ENCODE results near the gene RPS6KA4. TPM values are rescaled to one million over a fixed set of nuclear protein-coding genes. Genes with fewer than 3 reads are reported as not detected.

Gene RPS6KA4
- total RNA-seq, 1 experiment from 2014 or later: 67.3 TPM

DNA sequence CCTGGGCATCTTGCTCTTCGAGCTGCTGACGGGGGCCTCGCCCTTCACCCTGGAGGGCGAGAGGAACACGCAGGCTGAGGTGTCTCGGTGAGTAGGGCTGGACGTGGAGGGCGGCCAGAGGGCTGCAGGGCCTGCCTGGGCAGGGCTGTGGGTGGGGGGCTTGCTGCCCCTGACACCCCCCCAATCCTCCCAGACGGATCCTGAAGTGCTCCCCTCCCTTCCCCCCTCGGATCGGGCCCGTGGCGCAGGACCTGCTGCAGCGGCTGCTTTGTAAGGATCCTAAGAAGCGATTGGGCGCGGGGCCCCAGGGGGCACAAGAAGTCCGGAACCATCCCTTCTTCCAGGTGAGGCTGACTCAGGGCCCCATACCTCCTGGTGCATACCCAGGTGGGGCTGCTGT is 2.7 kb downstream of the RPS6KA4 start:
- ATAC-seq (no peak), DNase-seq (ENCODE audit: low read depth, low spot score) (no peak)
- intact Hi-C loops (cut with micrococcal nuclease): no loop called here
- Histone ChIP-seq H3K4me1 (ENCODE audit: control insufficient read depth in 1 of 2, insufficient read depth in 2 of 2, low read length in 2 of 2) (peaks cover 22 to 40% of the 10 kb centered on the region in 2 experiments), H3K27me3 (ENCODE audit: insufficient read depth, low read length) (no peaks in the 10 kb centered on the region), H3K9me2 (ENCODE audit: insufficient read depth) (no peaks in the 10 kb centered on the region), H3K9ac (ENCODE audit: low read length) (no peak overlapping the region), H3K36me3 (ENCODE audit: control insufficient read depth in 1 of 2, insufficient read depth in 2 of 2, low read length in 2 of 2) (peaks cover 11 to 53% of the 10 kb centered on the region in 2 experiments), H3K79me2 (ENCODE audit: insufficient read depth, low read length) (peaks cover 35% of the 10 kb centered on the region; the same call in 1 of the 2 replicates), H3K4me3 (replicated peaks in 1 of 2; ENCODE audit: low read depth in 1 of 2, low read length in 2 of 2) (no peak overlapping the region), H3K9me3 (ENCODE audit: control insufficient read depth in 1 of 2, insufficient read depth in 1 of 2, low read depth in 1 of 2, low read length in 2 of 2) (no peaks in the 10 kb centered on the region), H3K27ac (ENCODE audit: low read depth, low read length) (no peak overlapping the region), H2AFZ (ENCODE audit: low read depth, low read length, poor library complexity, severe bottlenecking) (no peak overlapping the region), H3K4me2 (ENCODE audit: low read length) (no peak overlapping the region), H4K20me1 (ENCODE audit: insufficient read depth) (no peaks in the 10 kb centered on the region)
- POLR2A ChIA-PET: no interaction called here
- no TSS peak for BruUV-seq (replicated peaks)
- no peak for TF ChIP-seq EZH2phosphoT487 (IDR thresholded peaks at IDR 0.05; ENCODE audit: borderline replicate concordance)
- TF ChIP-seq POLR2A (IDR thresholded peaks at IDR 0.05; ENCODE audit: borderline replicate concordance, extremely low read depth, insufficient read depth, insufficient read length): no peak
- TF ChIP-seq REST (IDR thresholded peaks at IDR 0.05; ENCODE audit: low read depth): no peak
- no peak for TF ChIP-seq SIN3A (IDR thresholded peaks at IDR 0.05; ENCODE audit: low read depth)
- CTCF ChIA-PET: no interaction called here
- RAD21 ChIA-PET (ENCODE audit: low non-redundant PET in 1 of 2, low total read pairs in 2 of 2, uncharacterized antibody in 2 of 2, unreplicated experiment in 2 of 2): no interaction called here

GRCh38 chr11:64362339-64362738 is 3.4 kb downstream of the RPS6KA4 start:
- peaks cover 15 to 55% of the 10 kb centered on the region in 2 experiments for H3K36me3 ChIP-seq (ENCODE audit: control insufficient read depth in 1 of 2, insufficient read depth in 2 of 2, low read length in 2 of 2)
- no peaks in the 10 kb centered on the region for H4K20me1 ChIP-seq (ENCODE audit: insufficient read depth)
- DNase-seq (ENCODE audit: low read depth, low spot score) (no peak), ATAC-seq (no peak)
- ChIA-PET POLR2A (interaction anchor here (1.0 kb wide), 1 partner anchor 10 kb away, joined by 4 read pairs; no protein-coding TSS in a partner anchor), RAD21 (ENCODE audit: low non-redundant PET in 1 of 2, low total read pairs in 2 of 2, uncharacterized antibody in 2 of 2, unreplicated experiment in 2 of 2) (no interaction called here), CTCF (no interaction called here)
- H3K79me2 ChIP-seq (ENCODE audit: insufficient read depth, low read length): peaks cover 35% of the 10 kb centered on the region; the same call in 1 of the 2 replicates
- H3K4me2 ChIP-seq (ENCODE audit: low read length): no peak overlapping the region
- no peaks in the 10 kb centered on the region for H3K27me3 ChIP-seq (ENCODE audit: insufficient read depth, low read length)
- peaks cover 18 to 34% of the 10 kb centered on the region in 2 experiments for H3K4me1 ChIP-seq (ENCODE audit: control insufficient read depth in 1 of 2, insufficient read depth in 2 of 2, low read length in 2 of 2)
- BruUV-seq (replicated peaks): no TSS peak
- no peak overlapping the region for H3K27ac ChIP-seq (ENCODE audit: low read depth, low read length)
- no peaks in the 10 kb centered on the region for H3K9me2 ChIP-seq (ENCODE audit: insufficient read depth)
- H3K9ac ChIP-seq (ENCODE audit: low read length): no peak overlapping the region
- no peaks in the 10 kb centered on the region for H3K9me3 ChIP-seq (ENCODE audit: control insufficient read depth in 1 of 2, insufficient read depth in 1 of 2, low read depth in 1 of 2, low read length in 2 of 2)
- no peak for TF ChIP-seq RAD21 (IDR thresholded peaks at IDR 0.05; ENCODE audit: low read depth)
- TF ChIP-seq POLR2AphosphoS5 (IDR thresholded peaks at IDR 0.05; ENCODE audit: low read depth, low read length): no peak
- TF ChIP-seq CBX3 (IDR thresholded peaks at IDR 0.05; ENCODE audit: low read depth): no peak
- TF ChIP-seq POLR2A (IDR thresholded peaks at IDR 0.05; ENCODE audit: borderline replicate concordance, extremely low read depth, insufficient read depth, insufficient read length): no peak
- no peak for TF ChIP-seq SIN3A (IDR thresholded peaks at IDR 0.05; ENCODE audit: low read depth)
- TF ChIP-seq EGR1 (IDR thresholded peaks at IDR 0.05; ENCODE audit: low read depth): no peak
- no peak for TF ChIP-seq JUND (IDR thresholded peaks at IDR 0.05)
- no peak for TF ChIP-seq ELF1 (IDR thresholded peaks at IDR 0.05; ENCODE audit: borderline replicate concordance, low read depth)
- no peak for TF ChIP-seq ZFX (IDR thresholded peaks at IDR 0.05)
- TF ChIP-seq MAX (IDR thresholded peaks at IDR 0.05): no peak
- no peak for TF ChIP-seq CEBPB (IDR thresholded peaks at IDR 0.05; ENCODE audit: low read depth)
- TF ChIP-seq EZH2phosphoT487 (IDR thresholded peaks at IDR 0.05; ENCODE audit: borderline replicate concordance): no peak
- TF ChIP-seq REST (IDR thresholded peaks at IDR 0.05; ENCODE audit: low read depth): no peak
- no peak for TF ChIP-seq SP1 (IDR thresholded peaks at IDR 0.05; ENCODE audit: low read depth)
- TF ChIP-seq SRF (IDR thresholded peaks at IDR 0.05; ENCODE audit: low read depth): no peak
- H2AFZ ChIP-seq (ENCODE audit: low read depth, low read length, poor library complexity, severe bottlenecking): no peak overlapping the region
- no peak overlapping the region for H3K4me3 ChIP-seq (replicated peaks in 1 of 2; ENCODE audit: low read depth in 1 of 2, low read length in 2 of 2)
- intact Hi-C loops (cut with micrococcal nuclease): no loop called here

All from HCT116 (cell line).